SK-N-SH (cell line): ENCODE measurements around the gene ZMIZ1. TPM values are rescaled to one million over a fixed set of nuclear protein-coding genes. Genes with fewer than 3 reads are reported as not detected.

Experiments used
- CTCF ChIA-PET: fragments of 300-600, 350-600 bp; formaldehyde crosslinking; extraction: SDS; loops from one replicate; lab custom pipeline; 2021; lab: Yijun Ruan, JAX
- POLR2A ChIA-PET: fragments of 350-600 bp; sonication (Branson Sonifier 250); formaldehyde crosslinking; extraction: SDS; loops from one replicate; lab custom pipeline; 2020; ENCODE audit warnings: antibody characterized with exemption, inconsistent platforms; lab: Yijun Ruan, JAX
- DNase-seq: peaks from one replicate; pipeline ENCODE4 v3.0.0; 2012
- H2AFZ ChIP-seq: fragments of 200-600 bp; sonication (generic); 2 replicates; pipeline ENCODE4 v1.8.1; 2016; ENCODE audit warnings: antibody characterized with exemption, mild to moderate bottlenecking, low read depth
- H3F3A ChIP-seq: fragments of 200-600 bp; sonication (generic); replicated peaks from 2 replicates; pipeline ENCODE3; 2016; ENCODE audit warnings: antibody characterized with exemption, mild to moderate bottlenecking; ENCODE audit not compliant: insufficient read depth
- H3K27ac ChIP-seq, 2 experiments: fragments of 200-500 bp in 1 of 2; fragments of 200-600 bp in 1 of 2; sonication (Bioruptor generic) in 1 of 2; sonication (generic), shearing (Covaris generic) in 1 of 2; 2 replicates each; pipeline versions ENCODE4 v1.5.1 to v1.6.1; 2014 to 2016; ENCODE audit warnings: low read depth in 2 of 2, inconsistent platforms in 1 of 2, low read length in 1 of 2, mild to moderate bottlenecking in 1 of 2, mixed read lengths in 1 of 2
- H3K27me3 ChIP-seq: fragments of 200-600 bp; sonication (generic), shearing (Covaris generic); 2 replicates; pipeline ENCODE4 v1.6.1; 2016; ENCODE audit warnings: mixed run types; ENCODE audit not compliant: insufficient read depth
- H3K36me3 ChIP-seq, 2 experiments: fragments of 200-500 bp in 1 of 2; fragments of 200-600 bp in 1 of 2; sonication (Bioruptor generic) in 1 of 2; sonication (generic) in 1 of 2; replicated peaks in 1 of 2; 2 replicates each; pipeline versions ENCODE3 to v1.5.1; 2014 to 2016; ENCODE audit warnings: low read length in 1 of 2, mild to moderate bottlenecking in 1 of 2; ENCODE audit not compliant: insufficient read depth in 2 of 2, control insufficient read depth in 1 of 2
- H3K4me1 ChIP-seq, 2 experiments: fragments of 200-500 bp in 1 of 2; fragments of 200-600 bp in 1 of 2; sonication (Bioruptor generic) in 1 of 2; sonication (generic), shearing (Covaris generic) in 1 of 2; 2 replicates each; pipeline versions ENCODE4 v1.5.1 to v1.6.1; 2014 to 2016; ENCODE audit warnings: low read depth in 1 of 2, low read length in 1 of 2, mixed run types in 1 of 2; ENCODE audit not compliant: insufficient read depth in 2 of 2, control insufficient read depth in 1 of 2
- H3K4me2 ChIP-seq: fragments of 200-600 bp; sonication (generic), shearing (Covaris generic); 2 replicates; pipeline ENCODE4 v1.6.1; 2017; ENCODE audit warnings: mixed run types
- H3K4me3 ChIP-seq, 2 experiments: fragments of 200-500 bp in 1 of 2; fragments of 200-600 bp in 1 of 2; sonication (Bioruptor generic) in 1 of 2; sonication (generic), shearing (Covaris generic) in 1 of 2; 2 replicates each; pipeline versions ENCODE4 v1.5.1 to v1.8.1; 2014 to 2016; ENCODE audit warnings: low read depth in 2 of 2, inconsistent platforms in 1 of 2, low read length in 1 of 2, mild to moderate bottlenecking in 1 of 2, mixed read lengths in 1 of 2, moderate library complexity in 1 of 2
- H3K79me2 ChIP-seq: fragments of 200-600 bp; sonication (generic); 2 replicates; pipeline ENCODE4 v1.8.1; 2017; ENCODE audit warnings: mild to moderate bottlenecking; ENCODE audit not compliant: insufficient read depth
- H3K9ac ChIP-seq: fragments of 200-600 bp; sonication (generic); 2 replicates; pipeline ENCODE4 v1.6.1; 2017; ENCODE audit warnings: mixed run types
- H3K9me2 ChIP-seq: fragments of 200-600 bp; sonication (generic); 2 replicates; pipeline ENCODE4 v1.6.1; 2017; ENCODE audit warnings: mixed run types
- H3K9me3 ChIP-seq: fragments of 200-600 bp; sonication (generic); 2 replicates; pipeline ENCODE4 v1.6.1; 2017; ENCODE audit warnings: mixed run types, mild to moderate bottlenecking, moderate library complexity
- H4K20me1 ChIP-seq: fragments of 200-600 bp; sonication (generic); 2 replicates; pipeline ENCODE4 v1.6.1; 2017; ENCODE audit warnings: mild to moderate bottlenecking, mixed run types; ENCODE audit not compliant: insufficient read depth
- EP300 ChIP-seq, 2 experiments: IDR thresholded peaks; 2 replicates each; pipeline versions ENCODE4 v1.4.0 to v1.6.1; 2012; ENCODE audit warnings: borderline replicate concordance in 1 of 2, low read depth in 1 of 2, low read length in 1 of 2
- GATA2 ChIP-seq: sonication (generic); formaldehyde crosslinking; IDR thresholded peaks from 2 replicates; pipeline ENCODE4 v1.5.0; 2020; ENCODE audit warnings: mild to moderate bottlenecking, missing genetic modification reagents
- RXRA ChIP-seq: IDR thresholded peaks from 2 replicates; pipeline ENCODE4 v1.4.0; 2012; ENCODE audit warnings: low read depth, mild to moderate bottlenecking, borderline replicate concordance
- YY1 ChIP-seq: IDR thresholded peaks from 2 replicates; pipeline ENCODE4 v1.4.0; 2012; ENCODE audit warnings: low read depth, mild to moderate bottlenecking
- WGBS: methylation state at CpG from one replicate; pipeline ENCODE4 v1.1.6; 2017; ENCODE audit warnings: low lambda C conversion rate; 5-methylcytosine and 5-hydroxymethylcytosine counted together
- polyA plus RNA-seq, 3 experiments: library from polyadenylated mRNA; depleted of rRNA; stranded (reverse); fragments of >200 nt; gene quantifications; 2 replicates each; pipeline ENCODE4 v1.2.3, GENCODE V29; 2012
- TF ChIP-seq, protein P1 (sequence below): fragments of 150-350 bp; IDR thresholded peaks from 2 replicates; pipeline ENCODE4 v1.6.1; 2017; ENCODE audit warnings: antibody characterized with exemption, low read length, low read depth, borderline replicate concordance
- TF ChIP-seq, protein P2 (sequence below): IDR thresholded peaks from 2 replicates; pipeline ENCODE4; 2012
- TF ChIP-seq, protein P3 (sequence below): IDR thresholded peaks from 2 replicates; pipeline ENCODE4 v1.6.1; 2012; ENCODE audit warnings: mild to moderate bottlenecking, low read depth, low read length, moderate library complexity

The ZMIZ1 gene
- polyA plus RNA-seq, 1 of the 3 experiments (the other 2 are of a cell fraction) = 23.5 TPM

DNA sequence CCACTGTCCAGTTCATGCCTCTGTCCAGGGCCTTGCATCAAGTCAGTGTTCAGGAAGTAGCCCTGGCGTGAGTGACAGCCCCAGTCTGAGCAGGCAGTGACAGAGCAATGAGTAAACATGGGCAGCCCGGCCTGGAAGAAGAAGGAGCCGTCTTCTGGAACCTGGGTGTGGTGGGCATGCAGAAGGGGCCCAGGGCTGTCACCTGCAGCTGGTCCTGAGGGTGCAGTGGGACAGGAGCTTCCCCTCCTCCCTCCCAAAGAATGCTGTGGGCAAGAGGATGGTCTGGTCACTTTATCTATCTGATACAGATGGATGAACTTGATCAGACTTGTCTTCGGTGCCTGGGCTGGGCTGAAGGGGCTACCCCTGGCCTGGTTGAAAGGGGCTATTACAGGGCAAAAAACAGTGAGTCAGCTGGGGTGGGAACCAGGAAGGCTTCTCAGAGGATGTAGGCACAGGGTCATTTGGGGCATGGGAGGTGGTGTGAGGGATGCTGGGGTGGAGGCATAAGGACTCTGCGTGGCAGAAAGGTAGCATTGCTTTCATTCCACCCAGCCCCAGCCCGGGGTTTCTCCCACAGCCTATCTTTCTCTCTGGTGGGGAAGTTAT lies 235.8 kb downstream of the ZMIZ1 start:
- WGBS = 54% methylated on average over 6 of the region's 6 CpGs
- H3K4me1 ChIP-seq = peaks cover 5 to 39% of the 10 kb centered on the region in 2 experiments; a peak in 3 of 4 replicates

More for the DNA sequence above, 235.8 kb downstream of the ZMIZ1 start:
- peaks cover 2% of the 10 kb centered on the region for H3F3A ChIP-seq
- H3K27me3 ChIP-seq = no peaks in the 10 kb centered on the region
- H3K9me2 ChIP-seq = no peaks in the 10 kb centered on the region
- H3K9me3 ChIP-seq = no peaks in the 10 kb centered on the region
- ChIA-PET POLR2A (interaction anchor here (0.7 to 1.0 kb wide), 3 partner anchors 12 to 101 kb away, joined by 3 read pairs; no protein-coding TSS in a partner anchor), CTCF (interaction anchor here (0.8 to 1.5 kb wide), 4 partner anchors 10 to 66 kb away, joined by 3 read pairs; no protein-coding TSS in a partner anchor)
- peaks cover 19% of the 10 kb centered on the region for H3K79me2 ChIP-seq
- peaks cover 29 to 86% of the 10 kb centered on the region in 2 experiments for H3K36me3 ChIP-seq
- DNase-seq = peak; percentile 35
- peak overlapping the region in 1 of 2 experiments; percentile 80; a peak in 2 of 4 replicates for H3K27ac ChIP-seq
- no peak overlapping the region for H2AFZ ChIP-seq
- peaks cover 4% of the 10 kb centered on the region; the same call in 1 of the 2 replicates for H4K20me1 ChIP-seq
- no peak overlapping the region for H3K4me2 ChIP-seq
- TF ChIP-seq, protein P1, sequence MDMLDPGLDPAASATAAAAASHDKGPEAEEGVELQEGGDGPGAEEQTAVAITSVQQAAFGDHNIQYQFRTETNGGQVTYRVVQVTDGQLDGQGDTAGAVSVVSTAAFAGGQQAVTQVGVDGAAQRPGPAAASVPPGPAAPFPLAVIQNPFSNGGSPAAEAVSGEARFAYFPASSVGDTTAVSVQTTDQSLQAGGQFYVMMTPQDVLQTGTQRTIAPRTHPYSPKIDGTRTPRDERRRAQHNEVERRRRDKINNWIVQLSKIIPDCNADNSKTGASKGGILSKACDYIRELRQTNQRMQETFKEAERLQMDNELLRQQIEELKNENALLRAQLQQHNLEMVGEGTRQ = no peak
- TF ChIP-seq EP300 (IDR thresholded peaks at IDR 0.05; ENCODE audit: borderline replicate concordance in 1 of 2, low read depth in 1 of 2, low read length in 1 of 2) = no peak
- peak; percentile 3; the same call in 1 of the 2 replicates for TF ChIP-seq GATA2 (CRISPR knock-in tag)
- TF ChIP-seq YY1 = no peak
- TF ChIP-seq, protein P2, sequence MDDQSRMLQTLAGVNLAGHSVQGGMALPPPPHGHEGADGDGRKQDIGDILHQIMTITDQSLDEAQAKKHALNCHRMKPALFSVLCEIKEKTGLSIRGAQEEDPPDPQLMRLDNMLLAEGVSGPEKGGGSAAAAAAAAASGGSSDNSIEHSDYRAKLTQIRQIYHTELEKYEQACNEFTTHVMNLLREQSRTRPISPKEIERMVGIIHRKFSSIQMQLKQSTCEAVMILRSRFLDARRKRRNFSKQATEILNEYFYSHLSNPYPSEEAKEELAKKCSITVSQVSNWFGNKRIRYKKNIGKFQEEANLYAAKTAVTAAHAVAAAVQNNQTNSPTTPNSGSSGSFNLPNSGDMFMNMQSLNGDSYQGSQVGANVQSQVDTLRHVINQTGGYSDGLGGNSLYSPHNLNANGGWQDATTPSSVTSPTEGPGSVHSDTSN = peak; percentile 44
- TF ChIP-seq RXRA = no peak
- TF ChIP-seq, protein P3, sequence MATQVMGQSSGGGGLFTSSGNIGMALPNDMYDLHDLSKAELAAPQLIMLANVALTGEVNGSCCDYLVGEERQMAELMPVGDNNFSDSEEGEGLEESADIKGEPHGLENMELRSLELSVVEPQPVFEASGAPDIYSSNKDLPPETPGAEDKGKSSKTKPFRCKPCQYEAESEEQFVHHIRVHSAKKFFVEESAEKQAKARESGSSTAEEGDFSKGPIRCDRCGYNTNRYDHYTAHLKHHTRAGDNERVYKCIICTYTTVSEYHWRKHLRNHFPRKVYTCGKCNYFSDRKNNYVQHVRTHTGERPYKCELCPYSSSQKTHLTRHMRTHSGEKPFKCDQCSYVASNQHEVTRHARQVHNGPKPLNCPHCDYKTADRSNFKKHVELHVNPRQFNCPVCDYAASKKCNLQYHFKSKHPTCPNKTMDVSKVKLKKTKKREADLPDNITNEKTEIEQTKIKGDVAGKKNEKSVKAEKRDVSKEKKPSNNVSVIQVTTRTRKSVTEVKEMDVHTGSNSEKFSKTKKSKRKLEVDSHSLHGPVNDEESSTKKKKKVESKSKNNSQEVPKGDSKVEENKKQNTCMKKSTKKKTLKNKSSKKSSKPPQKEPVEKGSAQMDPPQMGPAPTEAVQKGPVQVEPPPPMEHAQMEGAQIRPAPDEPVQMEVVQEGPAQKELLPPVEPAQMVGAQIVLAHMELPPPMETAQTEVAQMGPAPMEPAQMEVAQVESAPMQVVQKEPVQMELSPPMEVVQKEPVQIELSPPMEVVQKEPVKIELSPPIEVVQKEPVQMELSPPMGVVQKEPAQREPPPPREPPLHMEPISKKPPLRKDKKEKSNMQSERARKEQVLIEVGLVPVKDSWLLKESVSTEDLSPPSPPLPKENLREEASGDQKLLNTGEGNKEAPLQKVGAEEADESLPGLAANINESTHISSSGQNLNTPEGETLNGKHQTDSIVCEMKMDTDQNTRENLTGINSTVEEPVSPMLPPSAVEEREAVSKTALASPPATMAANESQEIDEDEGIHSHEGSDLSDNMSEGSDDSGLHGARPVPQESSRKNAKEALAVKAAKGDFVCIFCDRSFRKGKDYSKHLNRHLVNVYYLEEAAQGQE = no peak
- H3K4me3 ChIP-seq = no peak overlapping the region
- no peak overlapping the region for H3K9ac ChIP-seq
